AG09319 (cell line): ENCODE results near the gene GRID1.

Experiments
- DNase-seq: peaks from one replicate; pipeline ENCODE4 v3.0.0-alpha.2; 2010; ENCODE audit warnings: low read depth; ENCODE audit errors: extremely low read depth
- TF ChIP-seq, protein P1 (sequence below): IDR thresholded peaks from 2 replicates; pipeline ENCODE4 v1.5.1; 2011; ENCODE audit warnings: low read depth, mild to moderate bottlenecking, inconsistent platforms, low read length, moderate library complexity

The GRID1 gene

DNA sequence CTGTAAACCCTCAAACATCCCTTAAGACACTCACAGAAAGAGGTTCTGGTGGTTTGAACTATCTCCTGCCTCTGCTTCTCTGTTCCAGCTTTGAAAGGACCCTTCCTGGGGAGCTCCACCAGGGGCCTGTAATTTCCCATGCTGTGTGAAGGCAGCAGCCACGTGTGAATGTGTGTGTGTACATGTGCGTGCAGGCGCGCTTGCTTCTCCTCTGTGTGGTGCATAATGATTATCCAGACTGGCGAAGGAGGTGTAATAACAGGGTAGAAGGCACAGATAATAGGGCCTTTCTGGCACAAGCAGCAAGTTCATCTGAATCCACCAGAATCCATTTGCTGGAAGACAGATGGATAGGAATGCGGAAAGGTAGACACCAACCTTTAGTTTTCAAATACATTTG, 466.5 kb downstream of the GRID1 start:
- TF ChIP-seq, protein P1, sequence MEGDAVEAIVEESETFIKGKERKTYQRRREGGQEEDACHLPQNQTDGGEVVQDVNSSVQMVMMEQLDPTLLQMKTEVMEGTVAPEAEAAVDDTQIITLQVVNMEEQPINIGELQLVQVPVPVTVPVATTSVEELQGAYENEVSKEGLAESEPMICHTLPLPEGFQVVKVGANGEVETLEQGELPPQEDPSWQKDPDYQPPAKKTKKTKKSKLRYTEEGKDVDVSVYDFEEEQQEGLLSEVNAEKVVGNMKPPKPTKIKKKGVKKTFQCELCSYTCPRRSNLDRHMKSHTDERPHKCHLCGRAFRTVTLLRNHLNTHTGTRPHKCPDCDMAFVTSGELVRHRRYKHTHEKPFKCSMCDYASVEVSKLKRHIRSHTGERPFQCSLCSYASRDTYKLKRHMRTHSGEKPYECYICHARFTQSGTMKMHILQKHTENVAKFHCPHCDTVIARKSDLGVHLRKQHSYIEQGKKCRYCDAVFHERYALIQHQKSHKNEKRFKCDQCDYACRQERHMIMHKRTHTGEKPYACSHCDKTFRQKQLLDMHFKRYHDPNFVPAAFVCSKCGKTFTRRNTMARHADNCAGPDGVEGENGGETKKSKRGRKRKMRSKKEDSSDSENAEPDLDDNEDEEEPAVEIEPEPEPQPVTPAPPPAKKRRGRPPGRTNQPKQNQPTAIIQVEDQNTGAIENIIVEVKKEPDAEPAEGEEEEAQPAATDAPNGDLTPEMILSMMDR: no peak

DNA sequence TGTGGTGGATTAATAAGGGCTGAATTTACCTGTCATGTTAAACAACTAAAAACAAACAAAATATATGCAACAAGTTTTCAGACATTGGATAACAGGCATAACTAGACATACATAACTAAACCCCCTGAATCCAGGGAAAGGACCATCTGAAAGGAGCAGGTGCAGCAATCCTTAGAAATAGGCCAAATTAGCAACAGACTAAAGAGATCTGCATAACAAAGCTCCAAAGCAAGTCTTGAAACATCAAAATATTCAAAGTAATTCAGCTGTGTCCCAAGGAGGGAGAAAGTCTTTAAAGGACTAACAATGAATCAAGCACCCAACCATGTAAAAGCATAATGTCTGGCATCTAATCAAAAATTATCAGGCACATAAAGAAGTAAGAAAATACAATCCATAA, 475.1 kb downstream of the GRID1 start:
- no peak for DNase-seq
- TF ChIP-seq, protein P1: no peak

More for the DNA sequence above, 466.5 kb downstream of the GRID1 start:
- no peak for DNase-seq

DNA sequence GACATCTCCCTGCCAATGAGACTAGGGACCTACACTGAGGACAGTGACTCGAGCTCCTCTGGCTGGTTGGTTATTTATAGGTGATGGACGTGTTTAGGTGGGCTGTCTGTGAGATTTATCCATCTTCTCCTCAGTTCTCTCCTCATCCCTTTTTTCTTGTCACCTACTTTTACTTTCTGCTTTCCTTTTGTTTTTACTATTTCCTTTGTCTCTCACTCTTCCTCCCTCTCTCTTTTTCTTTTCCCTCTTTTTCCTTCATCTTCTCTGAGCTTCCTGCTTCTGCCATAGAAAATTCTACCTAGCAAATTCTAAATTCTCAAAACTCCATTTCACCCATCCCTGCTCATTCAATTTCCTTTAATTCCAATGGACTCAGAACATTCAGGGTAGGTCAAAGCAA, 478.0 kb downstream of the GRID1 start:
- TF ChIP-seq, protein P1: no peak
- no peak for DNase-seq

DNA sequence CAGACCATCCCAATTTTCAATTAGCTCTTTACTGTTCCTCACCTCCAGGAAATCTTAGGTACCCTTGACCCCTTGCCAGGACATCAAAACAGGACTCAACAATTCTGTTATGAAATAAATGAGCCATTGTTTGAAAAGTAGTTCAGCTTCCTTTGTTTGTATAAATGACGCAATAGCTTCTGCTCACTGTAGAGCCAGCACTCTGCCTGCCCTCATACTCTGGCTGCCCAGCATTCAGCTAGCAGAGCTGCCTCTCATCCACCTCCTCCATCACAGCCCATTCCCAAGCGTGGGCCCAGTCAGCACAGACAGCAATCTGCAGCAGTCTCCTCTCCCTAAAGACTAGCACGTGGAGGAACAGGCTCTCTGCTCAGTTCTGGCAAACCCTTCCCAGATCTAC, 478.6 kb downstream of the GRID1 start:
- no peak for DNase-seq
- TF ChIP-seq, protein P1: no peak

DNA sequence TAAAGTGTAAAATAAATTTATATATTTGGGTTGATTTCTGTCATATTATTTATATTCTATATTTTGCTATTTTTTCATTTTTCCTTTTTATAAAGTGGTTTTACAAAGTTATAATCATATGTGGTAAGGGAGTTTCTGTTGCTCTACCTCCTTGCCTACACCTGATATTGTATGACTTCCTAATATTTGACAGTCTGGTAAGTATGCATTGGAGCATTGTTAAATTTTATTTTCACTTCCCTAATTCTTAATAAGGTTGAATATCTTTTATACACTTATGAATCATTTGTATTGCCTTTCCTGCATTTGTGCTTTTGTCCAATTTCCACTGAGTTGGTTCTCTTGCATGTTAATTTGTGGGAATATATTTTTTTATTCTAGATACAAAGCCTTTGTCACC, 492.4 kb downstream of the GRID1 start:
- TF ChIP-seq, protein P1: no peak
- DNase-seq: no peak

DNA sequence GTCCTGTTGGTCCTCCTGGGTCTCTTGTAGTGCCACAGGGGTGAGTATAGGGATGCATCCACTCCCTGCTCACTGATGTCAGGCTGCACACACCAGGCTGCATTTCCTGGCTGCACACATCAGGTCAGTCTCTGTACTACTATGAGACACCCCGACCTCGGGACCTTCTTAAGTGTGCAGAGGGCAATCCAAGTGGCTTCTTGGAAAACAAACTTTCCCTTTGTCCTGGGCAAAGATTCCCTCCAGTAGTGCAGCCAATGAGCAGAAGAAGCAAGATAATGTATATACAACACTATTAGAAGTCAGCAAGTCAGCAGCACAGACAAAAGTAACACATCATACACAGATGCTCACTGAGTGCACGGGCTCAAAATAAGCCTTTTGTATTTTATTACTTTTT, 493.5 kb downstream of the GRID1 start:
- no peak for DNase-seq
- TF ChIP-seq, protein P1: no peak

DNA sequence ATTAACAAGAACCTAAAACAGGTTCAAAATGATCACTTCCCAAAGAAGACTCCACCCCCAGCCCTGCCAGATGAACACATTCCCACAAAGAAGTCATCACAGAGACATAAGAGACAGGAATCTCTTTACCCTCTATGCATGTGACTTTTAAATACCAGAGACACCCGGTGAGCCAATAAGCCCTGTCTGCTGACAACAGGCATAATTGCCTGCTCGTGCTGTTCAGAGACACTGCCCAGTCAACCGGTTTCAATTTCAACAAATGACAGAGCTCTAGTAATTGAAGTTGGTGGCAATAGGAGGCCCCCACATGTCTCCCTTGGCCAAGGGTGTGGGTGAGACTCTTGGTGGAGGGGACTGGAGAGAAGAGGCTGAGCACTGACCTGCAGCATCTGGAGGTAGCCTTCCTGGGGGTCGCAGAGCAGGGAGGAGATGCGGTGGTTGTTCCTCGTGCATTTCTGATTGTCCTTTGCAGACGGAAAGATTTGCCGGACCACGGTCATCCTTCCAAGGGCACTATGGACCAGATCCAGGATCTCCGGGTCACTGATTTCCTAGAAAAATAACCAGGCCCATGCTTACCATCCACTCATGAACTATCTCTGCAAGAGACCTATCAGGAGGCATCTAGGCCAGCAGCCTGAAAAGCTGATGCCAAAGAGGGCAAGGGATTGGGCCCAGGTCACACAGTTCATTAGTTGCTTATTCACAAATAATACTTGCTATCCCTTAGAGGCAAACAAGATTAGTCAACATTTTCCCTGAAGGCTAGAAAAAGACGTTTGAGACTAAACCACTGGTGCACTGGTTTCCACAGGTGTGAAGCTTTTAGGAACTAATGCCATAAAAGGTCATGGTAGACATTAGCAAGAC, 497.7 kb downstream of the GRID1 start:
- TF ChIP-seq, protein P1: no peak
- DNase-seq: no peak
